Activated CD4-positive, alpha-beta T cell treated with anti-CD3 and anti-CD28 coated beads, Interleukin-2, amount 50 U/mL, for 1 hour (primary cell): ENCODE measurements around the gene MPHOSPH9.
A peak's percentile ranks its signal among the peaks of the same experiment; 100 is the strongest.

Experiments used
- DNase-seq: peaks from one replicate; pipeline ENCODE4 v3.0.0-alpha.2; 2020

The MPHOSPH9 gene

DNA sequence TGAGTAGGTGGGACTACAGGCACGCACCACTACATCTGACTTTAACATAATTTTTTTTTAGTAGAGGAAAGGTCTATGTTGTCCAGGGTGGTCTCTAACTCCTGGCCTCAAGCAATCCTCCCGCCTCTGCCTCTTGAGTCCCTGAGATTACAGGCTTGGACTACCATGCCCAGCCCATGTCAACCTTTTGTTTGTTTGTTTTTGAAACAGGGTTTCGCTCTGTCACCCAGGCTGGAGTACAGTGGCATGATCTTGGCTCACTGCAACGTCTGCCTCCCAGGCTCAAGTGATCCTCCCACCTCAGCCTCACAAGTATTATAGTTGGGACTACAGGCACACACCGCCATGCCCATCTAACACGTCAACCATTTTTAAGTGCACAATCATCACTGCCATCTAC is 111.3 kb downstream of the MPHOSPH9 start:
- DNase-seq = no peak

DNA sequence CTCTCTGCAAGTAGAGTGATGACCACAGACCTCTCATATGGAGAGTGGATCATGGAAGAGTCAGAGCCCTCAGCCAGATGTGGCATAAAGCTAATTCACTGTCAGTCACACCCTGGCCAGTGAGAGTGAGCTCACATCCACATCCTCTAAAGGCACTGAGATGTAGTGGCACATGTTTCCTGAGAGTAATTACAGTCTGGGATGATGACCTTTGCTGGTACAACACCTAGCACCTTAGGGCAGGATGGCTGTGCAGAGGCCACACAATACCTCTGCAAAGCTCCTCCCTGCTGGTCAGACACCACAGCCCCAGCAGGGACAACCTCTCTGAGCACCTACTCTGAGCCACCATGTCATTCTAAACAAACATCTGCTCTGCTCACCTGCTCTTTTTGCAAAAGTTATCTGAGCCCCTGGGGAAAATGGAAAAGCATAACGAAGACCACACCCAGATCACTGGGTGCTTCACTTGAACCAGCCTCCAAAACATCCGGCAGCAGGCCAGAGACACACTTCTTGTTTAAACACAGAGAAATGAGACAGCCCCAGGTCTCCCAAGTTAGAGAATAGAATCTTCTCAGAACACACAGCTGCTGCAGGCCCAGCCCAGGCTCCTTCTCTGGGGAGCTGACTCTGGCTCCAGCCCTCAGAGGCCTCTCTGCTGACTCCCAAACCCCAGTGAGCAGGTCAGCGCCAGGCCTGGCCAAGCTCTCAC is 112.3 kb downstream of the MPHOSPH9 start:
- peak; percentile 13 for DNase-seq

- peak; percentile 41 for DNase-seq
These were observed 113.1 kb downstream of the MPHOSPH9 start for GRCh38 chr12:123119808-123120207.

DNA sequence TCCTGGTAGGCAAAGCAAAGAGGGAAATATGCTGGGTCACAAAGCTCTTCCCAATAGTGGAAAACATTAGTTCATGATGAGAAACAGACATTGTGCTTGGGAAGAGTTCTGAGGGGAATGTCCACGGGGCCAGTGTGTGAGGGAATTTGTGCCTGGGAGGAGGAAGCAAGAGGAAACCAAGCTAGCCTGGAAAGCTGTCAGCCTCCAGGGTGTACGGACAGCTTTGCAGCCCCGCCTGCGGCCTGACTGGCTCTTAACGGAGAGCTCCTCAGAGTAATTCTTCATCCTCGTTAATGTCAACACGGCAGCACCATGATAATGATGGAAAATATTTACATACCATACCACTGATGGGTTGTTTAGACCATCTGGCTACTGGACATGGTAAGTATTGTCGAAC is 114.4 kb downstream of the MPHOSPH9 start:
- no peak for DNase-seq

- DNase-seq = peak; percentile 20
These were observed 117.4 kb downstream of the MPHOSPH9 start for GRCh38 chr12:123115409-123116121.

GRCh38 chr12:123114304-123115083 is 118.4 kb downstream of the MPHOSPH9 start:
- DNase-seq = no peak

DNA sequence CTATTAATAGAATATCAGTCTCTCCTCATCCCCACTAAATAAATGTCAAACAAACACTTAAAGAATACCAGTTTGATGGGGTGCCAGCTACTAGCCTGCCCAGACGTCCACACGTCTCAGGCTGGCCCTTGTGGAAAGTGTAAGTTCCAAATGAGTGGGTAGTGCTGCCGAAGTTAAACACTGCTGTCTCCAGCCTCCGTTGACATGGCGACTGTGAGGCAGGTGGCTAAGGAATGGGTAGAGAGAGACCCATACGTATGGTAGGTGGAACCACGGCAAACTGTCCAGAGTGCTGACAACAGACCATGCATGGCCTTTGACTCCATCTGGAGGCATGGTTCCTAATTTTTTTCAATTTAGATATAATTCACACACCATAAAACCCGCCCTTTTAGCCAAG is 119.9 kb downstream of the MPHOSPH9 start:
- no peak for DNase-seq

- DNase-seq = no peak
These were observed 121.3 kb downstream of the MPHOSPH9 start for GRCh38 chr12:123111498-123112165.

DNA sequence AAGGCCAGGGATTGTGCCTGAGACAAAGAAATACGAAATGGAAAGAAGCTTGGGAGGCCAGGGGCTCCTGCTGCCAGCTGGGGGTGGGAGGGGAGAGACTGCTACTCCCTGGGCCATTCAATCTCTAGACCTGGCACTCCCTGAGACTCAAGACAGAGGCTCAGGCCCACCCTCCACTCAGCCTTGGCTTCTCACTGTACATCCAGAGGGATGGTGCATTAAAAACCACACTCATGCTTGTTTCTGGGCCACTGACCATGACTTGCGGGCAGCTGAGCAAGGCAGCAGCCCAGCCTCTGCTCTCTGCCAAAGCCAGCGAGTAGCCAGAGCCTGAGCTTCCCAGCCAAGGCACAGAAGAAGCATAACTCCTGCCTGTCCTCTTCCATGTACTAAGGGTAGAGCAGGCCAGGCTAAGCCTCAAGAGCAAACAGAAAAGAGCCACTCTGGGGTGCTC is 123.6 kb downstream of the MPHOSPH9 start:
- no peak for DNase-seq

DNA sequence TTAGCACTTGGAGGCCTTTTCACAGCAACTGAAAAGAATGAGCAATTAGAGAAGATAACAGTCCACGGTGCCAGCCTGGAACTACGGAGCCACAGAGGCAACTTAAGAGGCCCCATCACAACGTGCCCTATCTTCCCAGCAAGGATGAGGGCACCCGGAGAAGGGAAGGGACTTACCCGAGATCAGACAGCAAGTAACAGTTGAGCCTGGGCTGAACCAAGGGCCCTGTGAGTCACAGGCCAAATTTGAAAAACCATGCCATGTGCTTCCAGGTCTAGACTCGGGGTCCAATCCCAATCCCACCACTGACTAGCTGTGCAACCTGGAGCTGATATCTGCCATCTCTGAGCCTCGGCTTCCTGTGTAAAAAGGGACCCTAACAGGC is 124.3 kb downstream of the MPHOSPH9 start:
- DNase-seq = no peak

- no peak for DNase-seq
These were observed 124.8 kb downstream of the MPHOSPH9 start for GRCh38 chr12:123107926-123108681.

GRCh38 chr12:123106640-123107359 is 126.1 kb downstream of the MPHOSPH9 start:
- DNase-seq = peak; percentile 44

GRCh38 chr12:123105211-123105826 is 127.6 kb downstream of the MPHOSPH9 start:
- no peak for DNase-seq

DNA sequence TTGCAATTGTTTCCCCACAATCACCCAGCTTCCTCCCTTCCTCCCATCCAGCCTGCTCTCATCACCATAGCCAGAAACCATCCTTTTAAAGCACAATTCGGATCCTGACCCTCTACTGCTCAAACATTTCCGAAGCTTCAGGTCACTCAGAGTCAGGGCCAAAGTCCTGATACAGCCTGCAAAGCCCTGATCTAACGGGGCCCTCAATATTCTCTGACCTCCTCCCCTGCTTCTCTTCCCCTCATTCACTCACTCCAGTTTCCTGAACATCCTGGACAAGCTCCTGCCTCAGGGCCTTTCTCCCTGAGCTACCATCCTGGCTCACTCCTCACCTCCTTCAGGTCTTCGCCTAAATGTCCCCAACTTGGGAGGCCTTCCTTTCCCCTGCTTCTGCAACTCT is 128.1 kb downstream of the MPHOSPH9 start:
- no peak for DNase-seq
